Stimulated activated CD8-positive, alpha-beta memory T cell treated with anti-CD3 and anti-CD28 coated beads, Interleukin-4, amount 100 ng/mL, for 24 hours (primary cell): ENCODE results near the gene COMMD3.
"Not testable (repeated sequence)": the region's sequence is repeated elsewhere in the genome, so short reads cannot be mapped to it uniquely, and the experiment has no call there.

Experiments
- DNase-seq: peaks from one replicate; pipeline ENCODE4 v3.0.0-alpha.2; 2020; ENCODE audit warnings: low read depth

The COMMD3 gene

GRCh38 chr10:22316286-22317075 is at the start of gene COMMD3:
TSS of gene COMMD3 (plus strand) at chr10:22316388. CDS start at chr10:22316418, 30 bp downstream.
- DNase-seq: peak; percentile 70

- DNase-seq: no peak
Observed at GRCh38 chr10:22268503-22268902, 47.7 kb upstream of the COMMD3 start.

- no peak for DNase-seq
Observed at GRCh38 chr10:22271786-22272185, 44.4 kb upstream of the COMMD3 start.

- DNase-seq: no peak
Observed at GRCh38 chr10:22278441-22278782, 37.8 kb upstream of the COMMD3 start.

- no peak for DNase-seq
Observed at GRCh38 chr10:22280078-22280477, 36.1 kb upstream of the COMMD3 start.

GRCh38 chr10:22285130-22285529 is 31.1 kb upstream of the COMMD3 start:
- DNase-seq: no peak

- DNase-seq: no peak
Observed at GRCh38 chr10:22293747-22294404, 22.3 kb upstream of the COMMD3 start.

GRCh38 chr10:22294694-22295093 is 21.5 kb upstream of the COMMD3 start:
- DNase-seq: no peak

GRCh38 chr10:22301193-22301592 is 15.0 kb upstream of the COMMD3 start:
- no peak for DNase-seq

- DNase-seq: no peak
Observed at GRCh38 chr10:22303461-22303860, 12.7 kb upstream of the COMMD3 start.

- DNase-seq: no peak
Observed at GRCh38 chr10:22305721-22306120, 10.5 kb upstream of the COMMD3 start.

- DNase-seq: no peak
Observed at GRCh38 chr10:22308390-22308789, 7.8 kb upstream of the COMMD3 start.

- no peak for DNase-seq
Observed at GRCh38 chr10:22309180-22310000, 6.8 kb upstream of the COMMD3 start.

GRCh38 chr10:22310012-22310411 is 6.2 kb upstream of the COMMD3 start:
- not testable (repeated sequence) for DNase-seq

- DNase-seq: no peak
Observed at GRCh38 chr10:22310928-22311327, 5.3 kb upstream of the COMMD3 start.

- no peak for DNase-seq
Observed at GRCh38 chr10:22314852-22315251, 1.3 kb upstream of the COMMD3 start.

GRCh38 chr10:22315455-22316285 is 518 bp upstream of the COMMD3 start:
- no peak for DNase-seq

GRCh38 chr10:22317076-22317370 is 835 bp downstream of the COMMD3 start:
- no peak for DNase-seq

GRCh38 chr10:22317771-22318565 is 1.8 kb downstream of the COMMD3 start:
- no peak for DNase-seq

- no peak for DNase-seq
Observed at GRCh38 chr10:22318772-22319171, 2.6 kb downstream of the COMMD3 start.

GRCh38 chr10:22319547-22319979 is 3.4 kb downstream of the COMMD3 start:
- no peak for DNase-seq
